ENCODE measurements around the gene PCSK1N. TPM values are rescaled to one million over a fixed set of nuclear protein-coding genes. Genes with fewer than 3 reads are reported as not detected.
"Not testable (repeated sequence)": the region's sequence is repeated elsewhere in the genome, so short reads cannot be mapped to it uniquely, and the experiment has no call there.

Gene PCSK1N
- total and polyA plus RNA-seq, 2 of the 13 experiments (the other 11 are each of a cell fraction or from before 2014, with no cell fraction given), result 4.5 to 14.0 TPM

GRCh38 chrX:48823053-48823452 lies 12.4 kb downstream of the PCSK1N start:
- TSS peak; percentile 68 for BruUV-seq (replicated peaks)
- Histone ChIP-seq H3K9ac (ENCODE audit: insufficient read depth, low read depth, low read length) (no peak overlapping the region), H4K20me1 (ENCODE audit: insufficient read depth, low read length) (no peaks in the 10 kb centered on the region), H3K79me2 (ENCODE audit: insufficient read depth, low read length) (no peaks in the 10 kb centered on the region), H3K27ac (ENCODE audit: extremely low read length, insufficient read depth, low read length) (no peak overlapping the region), H3K4me2 (ENCODE audit: low read depth, low read length) (no peak overlapping the region), H2AFZ (ENCODE audit: low read length) (no peak overlapping the region), H3K9me3 (ENCODE audit: low read length) (no peaks in the 10 kb centered on the region), H3K4me3 (replicated peaks in 1 of 3; ENCODE audit: insufficient read depth in 1 of 3, low read depth in 2 of 3, low read length in 3 of 3) (no peak overlapping the region), H3K27me3 (ENCODE audit: control insufficient read depth in 1 of 2, insufficient read depth in 2 of 2, low read length in 2 of 2) (no peaks in the 10 kb centered on the region), H3K4me1 (ENCODE audit: insufficient read depth, low read length) (no peaks in the 10 kb centered on the region), H3K36me3 (replicated peaks in 1 of 2; ENCODE audit: control insufficient read depth in 1 of 2, insufficient read depth in 2 of 2, low read length in 2 of 2) (peaks cover 0 to 12% of the 10 kb centered on the region in 2 experiments; a peak in 2 of 5 replicates)
- FAIRE-seq (no peak), ATAC-seq (no peak), DNase-seq (ENCODE audit: low spot score) (no peak)
- TF ChIP-seq, protein P1, sequence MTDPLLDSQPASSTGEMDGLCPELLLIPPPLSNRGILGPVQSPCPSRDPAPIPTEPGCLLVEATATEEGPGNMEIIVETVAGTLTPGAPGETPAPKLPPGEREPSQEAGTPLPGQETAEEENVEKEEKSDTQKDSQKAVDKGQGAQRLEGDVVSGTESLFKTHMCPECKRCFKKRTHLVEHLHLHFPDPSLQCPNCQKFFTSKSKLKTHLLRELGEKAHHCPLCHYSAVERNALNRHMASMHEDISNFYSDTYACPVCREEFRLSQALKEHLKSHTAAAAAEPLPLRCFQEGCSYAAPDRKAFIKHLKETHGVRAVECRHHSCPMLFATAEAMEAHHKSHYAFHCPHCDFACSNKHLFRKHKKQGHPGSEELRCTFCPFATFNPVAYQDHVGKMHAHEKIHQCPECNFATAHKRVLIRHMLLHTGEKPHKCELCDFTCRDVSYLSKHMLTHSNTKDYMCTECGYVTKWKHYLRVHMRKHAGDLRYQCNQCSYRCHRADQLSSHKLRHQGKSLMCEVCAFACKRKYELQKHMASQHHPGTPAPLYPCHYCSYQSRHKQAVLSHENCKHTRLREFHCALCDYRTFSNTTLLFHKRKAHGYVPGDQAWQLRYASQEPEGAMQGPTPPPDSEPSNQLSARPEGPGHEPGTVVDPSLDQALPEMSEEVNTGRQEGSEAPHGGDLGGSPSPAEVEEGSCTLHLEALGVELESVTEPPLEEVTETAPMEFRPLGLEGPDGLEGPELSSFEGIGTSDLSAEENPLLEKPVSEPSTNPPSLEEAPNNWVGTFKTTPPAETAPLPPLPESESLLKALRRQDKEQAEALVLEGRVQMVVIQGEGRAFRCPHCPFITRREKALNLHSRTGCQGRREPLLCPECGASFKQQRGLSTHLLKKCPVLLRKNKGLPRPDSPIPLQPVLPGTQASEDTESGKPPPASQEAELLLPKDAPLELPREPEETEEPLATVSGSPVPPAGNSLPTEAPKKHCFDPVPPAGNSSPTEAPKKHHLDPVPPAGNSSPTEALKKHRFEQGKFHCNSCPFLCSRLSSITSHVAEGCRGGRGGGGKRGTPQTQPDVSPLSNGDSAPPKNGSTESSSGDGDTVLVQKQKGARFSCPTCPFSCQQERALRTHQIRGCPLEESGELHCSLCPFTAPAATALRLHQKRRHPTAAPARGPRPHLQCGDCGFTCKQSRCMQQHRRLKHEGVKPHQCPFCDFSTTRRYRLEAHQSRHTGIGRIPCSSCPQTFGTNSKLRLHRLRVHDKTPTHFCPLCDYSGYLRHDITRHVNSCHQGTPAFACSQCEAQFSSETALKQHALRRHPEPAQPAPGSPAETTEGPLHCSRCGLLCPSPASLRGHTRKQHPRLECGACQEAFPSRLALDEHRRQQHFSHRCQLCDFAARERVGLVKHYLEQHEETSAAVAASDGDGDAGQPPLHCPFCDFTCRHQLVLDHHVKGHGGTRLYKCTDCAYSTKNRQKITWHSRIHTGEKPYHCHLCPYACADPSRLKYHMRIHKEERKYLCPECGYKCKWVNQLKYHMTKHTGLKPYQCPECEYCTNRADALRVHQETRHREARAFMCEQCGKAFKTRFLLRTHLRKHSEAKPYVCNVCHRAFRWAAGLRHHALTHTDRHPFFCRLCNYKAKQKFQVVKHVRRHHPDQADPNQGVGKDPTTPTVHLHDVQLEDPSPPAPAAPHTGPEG (CRISPR knock-in tag; IDR thresholded peaks at IDR 0.05), result no peak
- TF ChIP-seq ZNF12 (CRISPR knock-in tag; IDR thresholded peaks at IDR 0.05) (no peak), CHCHD3 (CRISPR knock-in tag; IDR thresholded peaks at IDR 0.05) (no peak), ZFP36L2 (CRISPR knock-in tag; IDR thresholded peaks at IDR 0.05) (no peak), RFXANK (CRISPR knock-in tag; IDR thresholded peaks at IDR 0.05) (no peak), SKI (IDR thresholded peaks at IDR 0.05; ENCODE audit: partially characterized antibody) (no peak), ZNF331 (CRISPR knock-in tag; IDR thresholded peaks at IDR 0.05) (no peak), ZNF30 (CRISPR knock-in tag; IDR thresholded peaks at IDR 0.05) (no peak), ZNF773 (CRISPR knock-in tag; IDR thresholded peaks at IDR 0.05; ENCODE audit: borderline replicate concordance) (no peak), IRF2 (CRISPR knock-in tag; IDR thresholded peaks at IDR 0.05) (no peak), ARHGAP35 (CRISPR knock-in tag; IDR thresholded peaks at IDR 0.05; ENCODE audit: borderline replicate concordance) (no peak), ZC3H4 (CRISPR knock-in tag; IDR thresholded peaks at IDR 0.05; ENCODE audit: borderline replicate concordance) (no peak), ZNF205 (CRISPR knock-in tag; IDR thresholded peaks at IDR 0.05) (no peak), ZNF792 (CRISPR knock-in tag; IDR thresholded peaks at IDR 0.05) (no peak), BORCS8-MEF2B (CRISPR knock-in tag; IDR thresholded peaks at IDR 0.05) (no peak)
- in situ Hi-C loops (cut with HindIII; ENCODE audit: extremely low pct_ligation_motif_present, low pct_unique_long_range_greater_than_20kb), result no loop called here
- intact Hi-C loops (cut with micrococcal nuclease; ENCODE audit: unreplicated experiment), result no loop called here
- ChIA-PET CTCF (ENCODE audit: low intra/inter-chr PET ratio, low total read pairs) (no interaction called here), POLR2A (no interaction called here)
- WGBS (ENCODE audit: low lambda C conversion rate), result no CpG with 5 or more reads among the region's 6 CpGs

DNA sequence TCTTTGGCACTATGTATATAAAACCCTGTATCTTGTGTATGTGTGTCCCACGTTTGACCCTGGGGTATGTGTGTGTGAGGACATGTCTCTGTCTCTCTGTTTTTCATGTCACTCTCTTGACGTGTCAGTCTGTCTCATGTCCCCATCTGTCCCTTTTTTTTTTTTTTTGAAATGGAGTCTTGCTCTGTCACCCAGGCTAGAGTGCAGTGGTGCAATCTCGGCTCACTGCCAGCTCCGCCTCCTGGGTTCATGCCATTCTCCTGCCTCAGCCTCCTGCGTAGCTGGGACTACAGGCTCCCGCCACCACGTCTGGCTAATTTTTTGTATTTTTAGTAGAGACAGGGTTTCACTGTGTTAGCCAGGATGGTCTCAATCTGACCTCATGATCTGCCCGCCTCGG lies 16.0 kb downstream of the PCSK1N start:
- H3K79me2 ChIP-seq (ENCODE audit: insufficient read depth, low read length); H3K4me3 ChIP-seq (replicated peaks in 1 of 3; ENCODE audit: insufficient read depth in 1 of 3, low read depth in 2 of 3, low read length in 3 of 3); intact Hi-C loops (cut with micrococcal nuclease; ENCODE audit: unreplicated experiment); BruUV-seq (replicated peaks); in situ Hi-C loops (cut with HindIII; ENCODE audit: extremely low pct_ligation_motif_present, low pct_unique_long_range_greater_than_20kb); ATAC-seq; DNase-seq (ENCODE audit: low spot score); H3K9ac ChIP-seq (ENCODE audit: insufficient read depth, low read depth, low read length); H3K4me1 ChIP-seq (ENCODE audit: insufficient read depth, low read length); H3K9me3 ChIP-seq (ENCODE audit: low read length); CTCF ChIA-PET (ENCODE audit: low intra/inter-chr PET ratio, low total read pairs); FAIRE-seq; H4K20me1 ChIP-seq (ENCODE audit: insufficient read depth, low read length); H3K27me3 ChIP-seq (ENCODE audit: control insufficient read depth in 1 of 2, insufficient read depth in 2 of 2, low read length in 2 of 2); H2AFZ ChIP-seq (ENCODE audit: low read length); H3K4me2 ChIP-seq (ENCODE audit: low read depth, low read length); H3K27ac ChIP-seq (ENCODE audit: extremely low read length, insufficient read depth, low read length); POLR2A ChIA-PET: not testable (repeated sequence)
- peaks cover 1 to 19% of the 10 kb centered on the region in 2 experiments; a peak in 3 of 5 replicates for H3K36me3 ChIP-seq (replicated peaks in 1 of 2; ENCODE audit: control insufficient read depth in 1 of 2, insufficient read depth in 2 of 2, low read length in 2 of 2)
- WGBS (ENCODE audit: low lambda C conversion rate), result 90% methylated on average over 9 of the region's 9 CpGs
